Tibial artery (tissue), 4 donors: ENCODE data around the gene GPC6.

ENCODE experiments used
- DNase-seq, 2 donors: peaks; one replicate each; pipeline ENCODE4 v3.0.0-alpha.2; 2019
- H3K27ac ChIP-seq, 2 donors: fragments of 200-600 bp; sonication (generic) in 1 of 2; 1 replicate in 1 of 2; 2 replicates in 1 of 2; pipeline ENCODE4 v1.5.1; 2018 to 2019; ENCODE audit warnings: mild to moderate bottlenecking in 1 of 2
- H3K27me3 ChIP-seq, 2 donors: fragments of 200-600 bp; sonication (generic) in 1 of 2; one replicate each; pipeline versions ENCODE4 v1.5.1 to v1.6.0; 2016 to 2019
- H3K36me3 ChIP-seq, 3 donors: fragments of 200-600 bp; sonication (generic) in 2 of 3; one replicate each; pipeline ENCODE4 v1.5.1; 2016 to 2019; ENCODE audit warnings: mild to moderate bottlenecking in 2 of 3
- H3K4me1 ChIP-seq, 4 donors: fragments of 200-600 bp; sonication (generic) in 2 of 4; 1 replicate in 3 of 4; 2 replicates in 1 of 4; pipeline ENCODE4 v1.5.1; 2016 to 2019
- H3K4me3 ChIP-seq, 2 donors: fragments of 200-600 bp; sonication (generic) in 1 of 2; 1 replicate in 1 of 2; 2 replicates in 1 of 2; pipeline ENCODE4 v1.5.1; 2018 to 2019; ENCODE audit warnings: mild to moderate bottlenecking in 2 of 2
- H3K9me3 ChIP-seq, 3 donors: fragments of 200-600 bp; sonication (generic) in 1 of 3; one replicate each; pipeline ENCODE4 v1.5.1; 2016 to 2019
- intact Hi-C: fragments of 100-400 bp; cut with DNase I; formaldehyde crosslinking; loops from one replicate; pipeline ENCODE4 v1.15.0; 2023; ENCODE audit warnings: low total_unique reads
- TF ChIP-seq, protein P1 (sequence below), 2 experiments: fragments of 200-600 bp in 1 of 2; fragments of 450-650 bp in 1 of 2; IDR thresholded peaks; one replicate each; pipeline ENCODE4 v1.5.1; 2017 to 2019; ENCODE audit warnings: antibody characterized with exemption in 2 of 2, mild to moderate bottlenecking in 1 of 2, moderate library complexity in 1 of 2

Gene GPC6

DNA sequence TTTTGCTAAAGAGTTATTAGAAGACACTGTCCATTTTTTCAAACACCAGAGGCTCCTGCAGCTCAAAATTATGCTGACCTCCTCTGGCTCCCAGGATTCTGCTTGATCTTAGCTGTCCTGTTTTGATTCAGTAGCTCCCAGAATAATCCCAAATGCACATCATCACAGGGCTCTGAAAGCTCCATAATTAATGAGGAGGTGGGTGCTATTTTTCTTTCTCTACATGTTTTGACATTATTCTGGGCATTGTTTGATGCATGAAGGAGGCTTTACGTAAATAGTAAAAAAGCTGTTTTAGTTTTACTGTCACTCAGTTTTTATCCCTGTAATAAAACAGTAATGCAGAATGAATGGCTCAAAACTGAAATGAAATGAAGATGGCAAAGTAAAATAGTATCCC is 757.4 kb downstream of the GPC6 start:
- no peak for DNase-seq
- no peak overlapping the region for H3K4me3 ChIP-seq
- H3K4me1 ChIP-seq = no peaks in the 10 kb centered on the region
- H3K27ac ChIP-seq = no peak overlapping the region
- H3K9me3 ChIP-seq = no peaks in the 10 kb centered on the region
- TF ChIP-seq, protein P1, sequence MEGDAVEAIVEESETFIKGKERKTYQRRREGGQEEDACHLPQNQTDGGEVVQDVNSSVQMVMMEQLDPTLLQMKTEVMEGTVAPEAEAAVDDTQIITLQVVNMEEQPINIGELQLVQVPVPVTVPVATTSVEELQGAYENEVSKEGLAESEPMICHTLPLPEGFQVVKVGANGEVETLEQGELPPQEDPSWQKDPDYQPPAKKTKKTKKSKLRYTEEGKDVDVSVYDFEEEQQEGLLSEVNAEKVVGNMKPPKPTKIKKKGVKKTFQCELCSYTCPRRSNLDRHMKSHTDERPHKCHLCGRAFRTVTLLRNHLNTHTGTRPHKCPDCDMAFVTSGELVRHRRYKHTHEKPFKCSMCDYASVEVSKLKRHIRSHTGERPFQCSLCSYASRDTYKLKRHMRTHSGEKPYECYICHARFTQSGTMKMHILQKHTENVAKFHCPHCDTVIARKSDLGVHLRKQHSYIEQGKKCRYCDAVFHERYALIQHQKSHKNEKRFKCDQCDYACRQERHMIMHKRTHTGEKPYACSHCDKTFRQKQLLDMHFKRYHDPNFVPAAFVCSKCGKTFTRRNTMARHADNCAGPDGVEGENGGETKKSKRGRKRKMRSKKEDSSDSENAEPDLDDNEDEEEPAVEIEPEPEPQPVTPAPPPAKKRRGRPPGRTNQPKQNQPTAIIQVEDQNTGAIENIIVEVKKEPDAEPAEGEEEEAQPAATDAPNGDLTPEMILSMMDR (IDR thresholded peaks at IDR 0.05) = no peak
- intact Hi-C loops = no loop called here
- H3K36me3 ChIP-seq = no peaks in the 10 kb centered on the region
- H3K27me3 ChIP-seq = no peaks in the 10 kb centered on the region

DNA sequence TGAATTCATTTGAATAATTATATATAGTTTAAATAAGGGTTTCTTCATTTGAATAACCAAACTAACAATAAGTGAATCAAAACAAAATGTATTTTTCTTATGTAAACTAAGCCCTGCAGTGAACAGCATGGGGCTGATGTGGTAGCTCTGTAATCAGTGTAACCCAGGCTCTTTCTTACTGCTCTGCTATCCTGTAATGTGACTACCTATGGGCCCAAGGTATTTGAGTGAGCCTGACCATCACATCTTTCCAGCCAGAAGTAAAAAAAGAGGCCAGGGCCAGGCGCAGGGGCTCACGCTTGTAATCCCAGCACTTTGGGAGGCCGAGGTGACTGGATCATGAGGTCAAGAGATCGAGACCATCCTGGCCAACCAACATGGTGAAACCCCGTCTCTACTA is 758.3 kb downstream of the GPC6 start:
- no peaks in the 10 kb centered on the region for H3K36me3 ChIP-seq
- TF ChIP-seq, protein P1 (IDR thresholded peaks at IDR 0.05) = no peak
- H3K9me3 ChIP-seq = no peaks in the 10 kb centered on the region
- H3K27me3 ChIP-seq = no peaks in the 10 kb centered on the region
- H3K4me1 ChIP-seq = no peaks in the 10 kb centered on the region
- DNase-seq = no peak
- intact Hi-C loops = no loop called here
- H3K27ac ChIP-seq = no peak overlapping the region
- H3K4me3 ChIP-seq = no peak overlapping the region

DNA sequence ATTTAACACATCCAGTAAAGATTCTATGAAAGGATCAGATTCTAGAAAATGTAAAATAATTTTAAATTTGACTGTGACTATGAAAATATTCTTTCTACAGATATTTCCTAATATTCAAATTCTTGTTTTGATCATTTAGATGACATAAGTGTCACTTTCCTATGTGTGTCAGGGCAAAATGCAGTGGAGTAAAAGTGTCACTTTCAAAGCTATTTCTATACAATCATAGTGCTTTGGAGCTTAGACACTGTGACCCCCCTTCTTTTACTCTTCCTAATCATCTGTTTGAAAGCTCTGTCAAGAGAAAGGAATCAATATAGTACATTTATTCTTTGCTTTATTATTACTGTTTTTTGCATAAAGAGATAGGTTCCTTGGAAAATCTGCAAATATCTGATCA is 760.9 kb downstream of the GPC6 start:
- no peak overlapping the region for H3K4me3 ChIP-seq
- DNase-seq = no peak
- intact Hi-C loops = no loop called here
- no peaks in the 10 kb centered on the region for H3K27me3 ChIP-seq
- no peaks in the 10 kb centered on the region for H3K36me3 ChIP-seq
- TF ChIP-seq, protein P1 (IDR thresholded peaks at IDR 0.05) = no peak
- H3K4me1 ChIP-seq = no peaks in the 10 kb centered on the region
- no peaks in the 10 kb centered on the region for H3K9me3 ChIP-seq
- H3K27ac ChIP-seq = no peak overlapping the region

DNA sequence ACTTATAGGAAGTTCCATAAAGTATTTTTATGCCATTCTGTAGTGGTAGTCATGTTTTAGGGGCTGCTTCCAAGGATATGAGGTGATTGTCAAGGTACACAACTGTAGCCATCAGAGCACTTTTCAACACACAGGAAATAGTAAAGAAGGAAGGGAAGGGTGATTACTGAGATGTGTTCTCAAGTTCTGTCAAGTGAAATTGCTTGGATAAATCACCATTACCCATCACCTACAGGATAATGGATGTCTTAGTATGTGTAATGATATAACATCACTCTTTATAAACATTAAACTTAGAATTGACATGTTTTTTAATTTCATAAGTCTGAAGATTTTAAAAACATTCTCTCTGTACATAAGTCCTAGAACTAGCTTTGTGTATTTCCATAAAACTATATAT is 765.0 kb downstream of the GPC6 start:
- no peaks in the 10 kb centered on the region for H3K36me3 ChIP-seq
- no peaks in the 10 kb centered on the region for H3K27me3 ChIP-seq
- peaks cover 0 to 6% (median 0%) of the 10 kb centered on the region in 4 donors for H3K4me1 ChIP-seq
- no peak overlapping the region for H3K4me3 ChIP-seq
- no peak for DNase-seq
- intact Hi-C loops = no loop called here
- no peak overlapping the region for H3K27ac ChIP-seq
- TF ChIP-seq, protein P1 (IDR thresholded peaks at IDR 0.05) = no peak
- no peaks in the 10 kb centered on the region for H3K9me3 ChIP-seq

DNA sequence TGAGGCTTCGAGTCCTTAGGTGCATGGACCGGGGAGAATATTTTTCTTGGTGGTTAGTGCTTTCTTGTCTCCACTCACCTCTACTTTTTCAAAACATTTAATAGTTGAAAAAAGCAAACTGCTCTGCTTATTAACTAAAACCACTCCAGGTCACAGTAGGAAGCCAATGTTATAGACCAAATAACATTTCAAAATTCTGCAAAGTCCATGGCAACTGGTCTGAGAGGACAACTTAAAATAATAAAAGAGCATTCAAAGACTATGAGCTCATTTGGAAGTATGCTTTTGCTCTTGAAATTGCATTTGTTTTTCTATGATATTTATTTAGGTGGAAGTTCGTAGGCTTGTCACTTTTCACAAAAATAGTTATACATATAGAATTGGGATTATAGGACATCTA is 769.9 kb downstream of the GPC6 start:
- H3K27me3 ChIP-seq = no peaks in the 10 kb centered on the region
- peaks cover 0 to 6% (median 0%) of the 10 kb centered on the region in 4 donors for H3K4me1 ChIP-seq
- no peaks in the 10 kb centered on the region for H3K9me3 ChIP-seq
- DNase-seq = no peak
- H3K27ac ChIP-seq = no peak overlapping the region
- intact Hi-C loops = no loop called here
- H3K36me3 ChIP-seq = no peaks in the 10 kb centered on the region
- no peak overlapping the region for H3K4me3 ChIP-seq
- TF ChIP-seq, protein P1 (IDR thresholded peaks at IDR 0.05) = no peak

DNA sequence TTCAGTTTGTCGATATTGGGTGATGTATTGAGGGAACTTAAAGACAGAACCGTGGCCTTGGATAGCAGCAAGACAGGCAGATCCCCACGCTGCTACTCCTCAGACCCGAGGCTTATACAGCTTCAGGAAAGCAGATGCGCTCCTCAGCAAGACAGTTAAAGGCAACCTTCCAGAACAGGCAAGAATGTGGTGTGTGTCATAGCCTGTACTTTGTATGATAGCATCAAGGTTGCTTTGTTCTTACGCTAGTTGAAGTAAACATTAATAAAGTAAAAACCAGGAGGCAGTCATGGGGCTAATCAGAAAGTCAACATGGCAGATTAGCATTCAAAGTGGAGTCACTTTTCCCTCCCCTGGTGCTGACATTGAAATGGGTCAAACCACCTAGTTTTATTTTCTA is 779.7 kb downstream of the GPC6 start:
- Histone ChIP-seq H3K4me1 (peaks cover 0 to 36% (median 0%) of the 10 kb centered on the region in 4 donors), H3K9me3 (no peaks in the 10 kb centered on the region), H3K27ac (no peak overlapping the region), H3K27me3 (no peaks in the 10 kb centered on the region), H3K36me3 (no peaks in the 10 kb centered on the region), H3K4me3 (no peak overlapping the region)
- intact Hi-C loops = no loop called here
- TF ChIP-seq, protein P1 (IDR thresholded peaks at IDR 0.05) = no peak
- no peak for DNase-seq
